GM12878 (cell line): ENCODE data around the gene IL1RAPL1. TPM values are rescaled to one million over a fixed set of nuclear protein-coding genes. Genes with fewer than 3 reads are reported as not detected.

Experiments
- ATAC-seq: fragments of 200-7000 bp; cut with Tn5 transposase; 3 replicates; pipeline ENCODE4 v1.9.1; 2020; ENCODE audit warnings: mild to moderate bottlenecking, moderate library complexity
- BruUV-seq: library from RNA; stranded (reverse); fragments of 400-500 nt; replicated peaks from 2 replicates; lab custom pipeline; 2021; lab: Mats Ljungman, UMichigan
- CTCF ChIA-PET: fragments of 300-600 bp; sonication (Branson Sonifier 250); formaldehyde crosslinking; extraction: SDS; loops from one replicate; lab custom pipeline; 2021; ENCODE audit warnings: inconsistent platforms; lab: Yijun Ruan, JAX
- POLR2A ChIA-PET: fragments of 350-600 bp; formaldehyde crosslinking; extraction: SDS; loops from one replicate; lab custom pipeline; 2021; ENCODE audit warnings: inconsistent platforms; lab: Charles Lee
- RAD21 ChIA-PET: fragments of 300-600 bp; sonication (Branson Sonifier 250); formaldehyde crosslinking; loops from one replicate; lab custom pipeline; 2023; ENCODE audit warnings: antibody characterized with exemption; ENCODE audit not compliant: unreplicated experiment; lab: Charles Lee
- SMC1A ChIA-PET: fragments of 300-600 bp; sonication (Branson Sonifier 250); formaldehyde crosslinking; loops from one replicate; lab custom pipeline; 2023; ENCODE audit not compliant: unreplicated experiment, uncharacterized antibody; lab: Charles Lee
- DNase-seq: peaks from one replicate; pipeline ENCODE4 v3.0.0-alpha.2; 2011; ENCODE audit warnings: low read depth, low spot score
- FAIRE-seq: peaks from 3 replicates; lab custom pipeline; 2011; peaks lifted over from hg19 to GRCh38; lab: Jason Lieb, UNC
- H2AFZ ChIP-seq: 2 replicates; pipeline ENCODE4 v1.6.0; 2011; ENCODE audit warnings: low read depth, low read length, control low read depth; ENCODE audit not compliant: control insufficient read depth
- H3K27ac ChIP-seq: 2 replicates; pipeline ENCODE4 v1.5.1; 2011; ENCODE audit warnings: control low read depth; ENCODE audit not compliant: control insufficient read depth, insufficient read depth
- H3K27me3 ChIP-seq, 2 experiments: replicated peaks in 1 of 2; 2 replicates each; pipeline versions ENCODE4 v1.6.0 to v1.6.1; 2011; ENCODE audit warnings: low read length in 1 of 2; ENCODE audit not compliant: control insufficient read depth in 2 of 2, insufficient read depth in 2 of 2
- H3K36me3 ChIP-seq, 2 experiments: 2 replicates each; pipeline ENCODE4 v1.5.1; 2011; ENCODE audit warnings: low read length in 1 of 2; ENCODE audit not compliant: control insufficient read depth in 2 of 2, insufficient read depth in 2 of 2
- H3K4me1 ChIP-seq: 2 replicates; pipeline ENCODE4 v1.6.1; 2011; ENCODE audit warnings: mild to moderate bottlenecking, low read length, moderate library complexity, mixed read lengths; ENCODE audit not compliant: control insufficient read depth, insufficient read depth
- H3K4me2 ChIP-seq: 2 replicates; pipeline ENCODE4 v1.6.0; 2011; ENCODE audit warnings: control low read depth; ENCODE audit not compliant: control insufficient read depth, insufficient read depth
- H3K4me3 ChIP-seq: fragments of 200-600 bp; sonication (generic); 2 replicates; pipeline ENCODE4 v1.5.1; 2016
- H3K79me2 ChIP-seq: 2 replicates; pipeline ENCODE4 v1.6.0; 2011; ENCODE audit warnings: low read length; ENCODE audit not compliant: control insufficient read depth, insufficient read depth
- H3K9ac ChIP-seq: 2 replicates; pipeline ENCODE4 v1.8.0; 2011; ENCODE audit warnings: low read length, control low read depth, mixed read lengths; ENCODE audit not compliant: control insufficient read depth, insufficient read depth
- H3K9me3 ChIP-seq: replicated peaks from 3 replicates; pipeline ENCODE4 v1.5.1; 2011; ENCODE audit warnings: mild to moderate bottlenecking, low read length; ENCODE audit not compliant: control insufficient read depth, insufficient read depth
- H4K20me1 ChIP-seq: 2 replicates; pipeline ENCODE4 v1.6.0; 2011; ENCODE audit not compliant: control insufficient read depth, insufficient read depth
- BRCA1 ChIP-seq: IDR thresholded peaks from 2 replicates; pipeline ENCODE4 v1.6.1; 2011; ENCODE audit warnings: low read depth, low read length, improper control_type of control experiment
- CBX5 ChIP-seq: sonication (generic); IDR thresholded peaks from 2 replicates; pipeline ENCODE4 v1.6.1; 2016; ENCODE audit warnings: low read depth, moderate library complexity, mild to moderate bottlenecking, inconsistent platforms
- CHD4 ChIP-seq: fragments of 200-600 bp; sonication (generic); IDR thresholded peaks from 2 replicates; pipeline ENCODE4 v1.6.1; 2016; ENCODE audit warnings: mild to moderate bottlenecking
- EGR1 ChIP-seq, 2 experiments: IDR thresholded peaks; 1 replicate in 1 of 2; 2 replicates in 1 of 2; pipeline ENCODE4 v1.6.1; 2011 to 2012; ENCODE audit warnings: low read depth in 2 of 2, low read length in 2 of 2, borderline replicate concordance in 1 of 2, mild to moderate bottlenecking in 1 of 2, moderate library complexity in 1 of 2
- KDM1A ChIP-seq: fragments of 200-600 bp; sonication (generic); IDR thresholded peaks from 2 replicates; pipeline ENCODE4 v1.6.1; 2016; ENCODE audit warnings: borderline replicate concordance
- MAX ChIP-seq: IDR thresholded peaks from 2 replicates; pipeline ENCODE4 v1.6.1; 2012; ENCODE audit warnings: low read depth, low read length, improper control_type of control experiment
- NFYB ChIP-seq: IDR thresholded peaks from 2 replicates; pipeline ENCODE4 v1.6.1; 2011; ENCODE audit warnings: low read depth, mild to moderate bottlenecking, low read length, improper control_type of control experiment, moderate library complexity; ENCODE audit not compliant: insufficient read depth
- NR2C1 ChIP-seq: fragments of 450-650 bp; IDR thresholded peaks from 2 replicates; pipeline ENCODE4 v1.6.1; 2017; ENCODE audit warnings: antibody characterized with exemption, mild to moderate bottlenecking, moderate library complexity
- NRF1 ChIP-seq: conservative IDR thresholded peaks from 2 replicates; pipeline ENCODE4 v1.6.1; 2011; ENCODE audit warnings: mild to moderate bottlenecking, low read depth, low read length, improper control_type of control experiment
- POLR2A ChIP-seq: IDR thresholded peaks from 2 replicates; pipeline ENCODE4 v1.6.1; 2011; ENCODE audit warnings: low read depth, mild to moderate bottlenecking, low read length
- POLR2AphosphoS5 ChIP-seq: IDR thresholded peaks from 2 replicates; pipeline ENCODE4 v1.6.1; 2011; ENCODE audit warnings: mild to moderate bottlenecking, low read length, inconsistent platforms
- SREBF2 ChIP-seq: IDR thresholded peaks from 2 replicates; pipeline ENCODE4 v1.6.1; 2012; ENCODE audit warnings: mild to moderate bottlenecking, low read length
- TCF12 ChIP-seq: IDR thresholded peaks from 2 replicates; pipeline ENCODE4 v1.6.1; 2011; ENCODE audit warnings: low read depth, mild to moderate bottlenecking, low read length
- WRNIP1 ChIP-seq: IDR thresholded peaks from 2 replicates; pipeline ENCODE4 v1.6.1; 2011; ENCODE audit warnings: low read depth, low read length, improper control_type of control experiment, borderline replicate concordance
- ZNF207 ChIP-seq: fragments of 450-650 bp; IDR thresholded peaks from 2 replicates; pipeline ENCODE4 v1.6.1; 2014; ENCODE audit warnings: antibody characterized with exemption, mild to moderate bottlenecking, borderline replicate concordance
- ZSCAN29 ChIP-seq: fragments of 450-650 bp; IDR thresholded peaks from 2 replicates; pipeline ENCODE4 v1.6.1; 2017; ENCODE audit warnings: mild to moderate bottlenecking, moderate library complexity
- WGBS: methylation state at CpG from one replicate; pipeline ENCODE4 v1.1.6; 2016; ENCODE audit warnings: low lambda C conversion rate; ENCODE audit not compliant: insufficient replicate concordance, insufficient coverage; ENCODE audit errors: missing lambda C conversion rate; 5-methylcytosine and 5-hydroxymethylcytosine counted together
- in situ Hi-C: fragments of 300-500 bp; cut with MboI; formaldehyde crosslinking; loops from 9 replicates; pipeline ENCODE4 v1.14.3; 2018; ENCODE audit warnings: mixed read lengths
- intact Hi-C: fragments of 100-400 bp; cut with micrococcal nuclease; formaldehyde crosslinking; loops from one replicate; pipeline ENCODE4 v1.14.2; 2022; ENCODE audit not compliant: unreplicated experiment
- polyA plus RNA-seq, 11 experiments: library from polyadenylated mRNA; depleted of rRNA in 4 of 11; unstranded in 6 of 11; stranded (reverse) in 5 of 11; fragments of >200 nt; fragmentation: Nextera tagmentation in 4 of 11; fragmentation: Illumina TruSeq in 1 of 11; extraction: Ambion mirVana in 4 of 11; extraction: Trizol in 1 of 11; gene quantifications; 1 replicate in 1 of 11; 2 replicates in 10 of 11; pipeline versions ENCODE4 v1.2.1 to v1.2.3, GENCODE V29; 2011 to 2016; ENCODE audit warnings: inconsistent platforms in 2 of 11, missing spikeins in 2 of 11, low read depth in 1 of 11
- total RNA-seq, 4 experiments: library from RNA; depleted of rRNA in 3 of 4; stranded (reverse); fragments of >200 nt in 3 of 4; fragmentation: Illumina TruSeq in 1 of 4; extraction: Trizol in 1 of 4; gene quantifications; 2 replicates each; pipeline versions ENCODE4 v1.2.1 to v1.2.3, GENCODE V29; 2013 to 2021
- TF ChIP-seq, protein P1 (sequence below): fragments of 450-650 bp; IDR thresholded peaks from 2 replicates; pipeline ENCODE4 v1.6.1; 2017; ENCODE audit warnings: borderline replicate concordance
- TF ChIP-seq, protein P2 (sequence below): IDR thresholded peaks from 2 replicates; pipeline ENCODE4 v1.6.1; 2011; ENCODE audit warnings: mild to moderate bottlenecking, low read depth, low read length, moderate library complexity; ENCODE audit not compliant: insufficient replicate concordance
- TF ChIP-seq, protein P3 (sequence below): fragments of 450-650 bp; IDR thresholded peaks from 2 replicates; pipeline ENCODE4 v1.6.1; 2017; ENCODE audit warnings: mild to moderate bottlenecking, low read depth, inconsistent platforms; ENCODE audit not compliant: poor library complexity, severe bottlenecking
- TF ChIP-seq, protein P4 (sequence below): fragments of 450-650 bp; IDR thresholded peaks from 2 replicates; pipeline ENCODE4 v1.6.1; 2016; ENCODE audit warnings: mild to moderate bottlenecking

IL1RAPL1 gene
- total and polyA plus RNA-seq, 10 of the 15 experiments (the other 5 are each of a cell fraction or from before 2014, with no cell fraction given) = not detected

GRCh38 chrX:29243942-29244341 lies 656.7 kb downstream of the IL1RAPL1 start:
- ChIA-PET POLR2A (no interaction called here), RAD21 (no interaction called here), SMC1A (no interaction called here), CTCF (no interaction called here)
- TF ChIP-seq, protein P1, sequence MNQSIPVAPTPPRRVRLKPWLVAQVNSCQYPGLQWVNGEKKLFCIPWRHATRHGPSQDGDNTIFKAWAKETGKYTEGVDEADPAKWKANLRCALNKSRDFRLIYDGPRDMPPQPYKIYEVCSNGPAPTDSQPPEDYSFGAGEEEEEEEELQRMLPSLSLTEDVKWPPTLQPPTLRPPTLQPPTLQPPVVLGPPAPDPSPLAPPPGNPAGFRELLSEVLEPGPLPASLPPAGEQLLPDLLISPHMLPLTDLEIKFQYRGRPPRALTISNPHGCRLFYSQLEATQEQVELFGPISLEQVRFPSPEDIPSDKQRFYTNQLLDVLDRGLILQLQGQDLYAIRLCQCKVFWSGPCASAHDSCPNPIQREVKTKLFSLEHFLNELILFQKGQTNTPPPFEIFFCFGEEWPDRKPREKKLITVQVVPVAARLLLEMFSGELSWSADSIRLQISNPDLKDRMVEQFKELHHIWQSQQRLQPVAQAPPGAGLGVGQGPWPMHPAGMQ = no peak
- TF ChIP-seq POLR2A (no peak), ZSCAN29 (no peak), CHD4 (no peak), KDM1A (no peak), BRCA1 (no peak), EGR1 (IDR thresholded peaks at IDR 0.05; ENCODE audit: borderline replicate concordance in 1 of 2, low read depth in 2 of 2, low read length in 2 of 2) (no peak), CBX5 (no peak), NR2C1 (no peak), ZNF207 (no peak), POLR2AphosphoS5 (no peak), SREBF2 (no peak), MAX (no peak), WRNIP1 (no peak), NFYB (no peak), NRF1 (no peak), TCF12 (no peak)
- TF ChIP-seq, protein P2, sequence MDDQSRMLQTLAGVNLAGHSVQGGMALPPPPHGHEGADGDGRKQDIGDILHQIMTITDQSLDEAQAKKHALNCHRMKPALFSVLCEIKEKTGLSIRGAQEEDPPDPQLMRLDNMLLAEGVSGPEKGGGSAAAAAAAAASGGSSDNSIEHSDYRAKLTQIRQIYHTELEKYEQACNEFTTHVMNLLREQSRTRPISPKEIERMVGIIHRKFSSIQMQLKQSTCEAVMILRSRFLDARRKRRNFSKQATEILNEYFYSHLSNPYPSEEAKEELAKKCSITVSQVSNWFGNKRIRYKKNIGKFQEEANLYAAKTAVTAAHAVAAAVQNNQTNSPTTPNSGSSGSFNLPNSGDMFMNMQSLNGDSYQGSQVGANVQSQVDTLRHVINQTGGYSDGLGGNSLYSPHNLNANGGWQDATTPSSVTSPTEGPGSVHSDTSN = no peak
- TF ChIP-seq, protein P3, sequence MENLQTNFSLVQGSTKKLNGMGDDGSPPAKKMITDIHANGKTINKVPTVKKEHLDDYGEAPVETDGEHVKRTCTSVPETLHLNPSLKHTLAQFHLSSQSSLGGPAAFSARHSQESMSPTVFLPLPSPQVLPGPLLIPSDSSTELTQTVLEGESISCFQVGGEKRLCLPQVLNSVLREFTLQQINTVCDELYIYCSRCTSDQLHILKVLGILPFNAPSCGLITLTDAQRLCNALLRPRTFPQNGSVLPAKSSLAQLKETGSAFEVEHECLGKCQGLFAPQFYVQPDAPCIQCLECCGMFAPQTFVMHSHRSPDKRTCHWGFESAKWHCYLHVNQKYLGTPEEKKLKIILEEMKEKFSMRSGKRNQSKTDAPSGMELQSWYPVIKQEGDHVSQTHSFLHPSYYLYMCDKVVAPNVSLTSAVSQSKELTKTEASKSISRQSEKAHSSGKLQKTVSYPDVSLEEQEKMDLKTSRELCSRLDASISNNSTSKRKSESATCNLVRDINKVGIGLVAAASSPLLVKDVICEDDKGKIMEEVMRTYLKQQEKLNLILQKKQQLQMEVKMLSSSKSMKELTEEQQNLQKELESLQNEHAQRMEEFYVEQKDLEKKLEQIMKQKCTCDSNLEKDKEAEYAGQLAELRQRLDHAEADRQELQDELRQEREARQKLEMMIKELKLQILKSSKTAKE = no peak
- TF ChIP-seq, protein P4, sequence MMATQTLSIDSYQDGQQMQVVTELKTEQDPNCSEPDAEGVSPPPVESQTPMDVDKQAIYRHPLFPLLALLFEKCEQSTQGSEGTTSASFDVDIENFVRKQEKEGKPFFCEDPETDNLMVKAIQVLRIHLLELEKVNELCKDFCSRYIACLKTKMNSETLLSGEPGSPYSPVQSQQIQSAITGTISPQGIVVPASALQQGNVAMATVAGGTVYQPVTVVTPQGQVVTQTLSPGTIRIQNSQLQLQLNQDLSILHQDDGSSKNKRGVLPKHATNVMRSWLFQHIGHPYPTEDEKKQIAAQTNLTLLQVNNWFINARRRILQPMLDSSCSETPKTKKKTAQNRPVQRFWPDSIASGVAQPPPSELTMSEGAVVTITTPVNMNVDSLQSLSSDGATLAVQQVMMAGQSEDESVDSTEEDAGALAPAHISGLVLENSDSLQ = no peak
- no peak overlapping the region for H3K27ac ChIP-seq
- no peaks in the 10 kb centered on the region for H3K9me3 ChIP-seq
- no peak overlapping the region for H3K4me2 ChIP-seq
- ATAC-seq (no peak), DNase-seq (no peak), FAIRE-seq (no peak)
- no peak overlapping the region for H3K4me3 ChIP-seq
- in situ Hi-C loops = no loop called here
- no TSS peak for BruUV-seq
- H3K4me1 ChIP-seq = no peaks in the 10 kb centered on the region
- no peak overlapping the region for H3K9ac ChIP-seq
- H3K79me2 ChIP-seq = no peaks in the 10 kb centered on the region
- no peaks in the 10 kb centered on the region for H4K20me1 ChIP-seq
- no peak overlapping the region for H2AFZ ChIP-seq
- WGBS = 70% methylated on average over 2 of the region's 2 CpGs
- no peaks in the 10 kb centered on the region for H3K36me3 ChIP-seq
- no peaks in the 10 kb centered on the region for H3K27me3 ChIP-seq
- intact Hi-C loops = no loop called here
